ENCODE data around the gene CTTNBP2. TPM values are rescaled to one million over a fixed set of nuclear protein-coding genes. Genes with fewer than 3 reads are reported as not detected.

Gene CTTNBP2
- total RNA-seq, 1 donor from 2014 or later: 3.0 TPM

GRCh38 chr7:117907049-117907640 is 33.9 kb upstream of the CTTNBP2 start:
- Histone ChIP-seq H3K27me3 (no peaks in the 10 kb centered on the region), H3K27ac (no peak overlapping the region), H3K4me3 (no peak overlapping the region), H3K9me3 (no peaks in the 10 kb centered on the region), H3K4me1 (no peaks in the 10 kb centered on the region), H3K36me3 (no peaks in the 10 kb centered on the region)
- TF ChIP-seq CTCF (IDR thresholded peaks at IDR 0.05): no peak
- no peak for DNase-seq (ENCODE audit: low spot score in 2 of 2)
- intact Hi-C loops (cut with DNase I): no loop called here

- no peak for DNase-seq (ENCODE audit: low spot score in 2 of 2)
- no peak for TF ChIP-seq CTCF (IDR thresholded peaks at IDR 0.05)
- H3K9me3 ChIP-seq: no peaks in the 10 kb centered on the region
- H3K27ac ChIP-seq: no peak overlapping the region
- intact Hi-C loops (cut with DNase I): no loop called here
- no peak overlapping the region for H3K4me3 ChIP-seq
- H3K27me3 ChIP-seq: no peaks in the 10 kb centered on the region
- no peaks in the 10 kb centered on the region for H3K36me3 ChIP-seq
- no peaks in the 10 kb centered on the region for H3K4me1 ChIP-seq
Measured at GRCh38 chr7:117902314-117902889, 29.2 kb upstream of the CTTNBP2 start.

- H3K36me3 ChIP-seq: no peaks in the 10 kb centered on the region
- DNase-seq (ENCODE audit: low spot score in 2 of 2): no peak
- H3K4me1 ChIP-seq: no peaks in the 10 kb centered on the region
- intact Hi-C loops (cut with DNase I): no loop called here
- no peak overlapping the region for H3K4me3 ChIP-seq
- TF ChIP-seq CTCF (IDR thresholded peaks at IDR 0.05): no peak
- no peaks in the 10 kb centered on the region for H3K27me3 ChIP-seq
- H3K9me3 ChIP-seq: no peaks in the 10 kb centered on the region
- no peak overlapping the region for H3K27ac ChIP-seq
Measured at GRCh38 chr7:117901089-117901797, 28.0 kb upstream of the CTTNBP2 start.

- no peaks in the 10 kb centered on the region for H3K27me3 ChIP-seq
- H3K9me3 ChIP-seq: no peaks in the 10 kb centered on the region
- no peak overlapping the region for H3K27ac ChIP-seq
- H3K36me3 ChIP-seq: no peaks in the 10 kb centered on the region
- H3K4me3 ChIP-seq: no peak overlapping the region
- DNase-seq (ENCODE audit: low spot score in 2 of 2): no peak
- TF ChIP-seq CTCF (IDR thresholded peaks at IDR 0.05): no peak
- intact Hi-C loops (cut with DNase I): no loop called here
- H3K4me1 ChIP-seq: no peaks in the 10 kb centered on the region
Measured at GRCh38 chr7:117896339-117896738, 23.1 kb upstream of the CTTNBP2 start.

- no peak for DNase-seq (ENCODE audit: low spot score in 2 of 2)
- no peak overlapping the region for H3K4me3 ChIP-seq
- H3K27me3 ChIP-seq: no peaks in the 10 kb centered on the region
- no peaks in the 10 kb centered on the region for H3K4me1 ChIP-seq
- TF ChIP-seq CTCF (IDR thresholded peaks at IDR 0.05): no peak
- no peaks in the 10 kb centered on the region for H3K36me3 ChIP-seq
- no peaks in the 10 kb centered on the region for H3K9me3 ChIP-seq
- no peak overlapping the region for H3K27ac ChIP-seq
- intact Hi-C loops (cut with DNase I): no loop called here
Measured at GRCh38 chr7:117895276-117895675, 22.0 kb upstream of the CTTNBP2 start.
